ENCODE measurements around the gene ARHGEF16. TPM values are rescaled to one million over a fixed set of nuclear protein-coding genes. Genes with fewer than 3 reads are reported as not detected.

ARHGEF16 gene
- total RNA-seq, 1 experiment from 2014 or later = 0.58 TPM

DNA sequence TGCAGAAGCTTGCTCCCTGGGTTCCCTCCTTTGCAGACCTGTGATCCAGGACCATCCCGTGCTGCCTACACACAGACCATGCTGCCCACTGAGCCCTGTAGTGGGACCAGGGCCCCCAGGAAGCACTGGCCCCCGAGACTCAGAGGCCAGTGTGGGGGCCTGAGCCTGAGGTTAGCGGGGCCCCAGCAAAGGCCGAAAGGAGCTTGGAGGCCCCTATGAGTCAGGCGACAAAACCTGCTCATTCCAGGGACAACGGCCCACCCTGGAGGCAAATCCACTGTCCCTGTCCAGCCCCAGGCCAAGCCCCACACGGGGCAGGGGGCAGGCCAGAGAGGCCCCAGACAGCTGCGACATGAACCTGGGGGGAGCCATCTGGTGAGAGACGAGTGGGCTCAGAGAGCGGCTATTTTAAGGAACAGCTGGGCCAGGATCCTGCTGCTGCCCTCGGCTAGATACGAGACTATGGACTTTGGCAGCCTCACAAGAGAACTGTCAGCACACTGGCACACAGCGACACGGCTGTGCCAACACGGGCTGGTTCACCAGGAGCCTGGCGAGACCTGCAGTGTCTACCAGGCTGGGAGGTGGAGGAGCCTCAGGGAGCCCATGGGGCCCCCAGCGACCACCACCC lies 74.7 kb downstream of the ARHGEF16 start:
- no peak for DNase-seq (ENCODE audit: low read depth, low spot score)
- in situ Hi-C loops (cut with HindIII; ENCODE audit: low pct_unique_long_range_greater_than_20kb, low sequenced_read_pairs) = no loop called here

GRCh38 chr1:3530086-3530925 lies 75.8 kb downstream of the ARHGEF16 start:
- in situ Hi-C loops (cut with HindIII; ENCODE audit: low pct_unique_long_range_greater_than_20kb, low sequenced_read_pairs) = no loop called here
- DNase-seq (ENCODE audit: low read depth, low spot score) = no peak

Other genes with a start within 250 kb of the ARHGEF16 start
- gene MEGF6, start 156.8 kb downstream of the ARHGEF16 start, total RNA-seq (2014; rRNA removed; shearing (Covaris generic)) = 0.90 and 3.1 TPM in 2 replicates
- gene TPRG1L, start 170.3 kb downstream of the ARHGEF16 start, total RNA-seq (2014; rRNA removed; shearing (Covaris generic)) = 12.2 and 12.3 TPM in 2 replicates
- 25.5 and 27.5 TPM in 2 replicates for gene WRAP73, start 195.4 kb downstream of the ARHGEF16 start, total RNA-seq (2014; rRNA removed; shearing (Covaris generic))
- 0.32 and 0.40 TPM in 2 replicates for gene TP73, start 197.9 kb downstream of the ARHGEF16 start, total RNA-seq (2014; rRNA removed; shearing (Covaris generic))

All from SK-MEL-5 (cell line).